ENCODE measurements around the gene CNOT11. TPM values are rescaled to one million over a fixed set of nuclear protein-coding genes. Genes with fewer than 3 reads are reported as not detected.

CNOT11 gene
- total RNA-seq, 1 donor from 2014 or later = 38.3 TPM

DNA sequence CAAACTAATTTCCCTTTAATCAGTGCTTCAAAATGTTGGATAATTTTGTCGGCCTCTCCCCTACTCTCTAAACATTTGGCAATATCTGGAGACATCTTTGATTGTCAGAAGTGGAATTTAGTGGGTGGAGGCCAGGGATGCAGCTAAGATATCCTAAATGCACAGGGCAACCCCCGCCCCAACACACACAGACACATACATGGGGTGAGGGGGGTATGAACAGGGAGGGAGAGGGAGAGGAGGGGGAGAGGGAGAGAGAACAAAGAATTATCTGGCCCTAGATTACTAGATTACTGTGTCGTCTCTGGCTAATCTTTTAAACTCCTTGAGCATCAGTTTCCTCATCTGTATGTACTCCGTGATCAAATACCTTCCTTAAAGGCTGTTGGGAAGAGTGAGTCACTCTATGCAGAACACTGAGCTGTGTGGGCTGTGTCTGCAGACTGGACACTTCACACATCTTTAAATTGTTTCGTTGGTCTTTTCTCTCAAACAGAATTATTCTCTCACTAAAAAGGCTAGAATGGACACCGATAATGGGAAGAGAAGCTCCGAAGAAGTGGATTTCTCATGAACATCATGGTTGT, 52.9 kb downstream of the CNOT11 start:
- H3K4me3 Mint-ChIP-seq = no peak overlapping the region
- TF ChIP-seq, protein P1, sequence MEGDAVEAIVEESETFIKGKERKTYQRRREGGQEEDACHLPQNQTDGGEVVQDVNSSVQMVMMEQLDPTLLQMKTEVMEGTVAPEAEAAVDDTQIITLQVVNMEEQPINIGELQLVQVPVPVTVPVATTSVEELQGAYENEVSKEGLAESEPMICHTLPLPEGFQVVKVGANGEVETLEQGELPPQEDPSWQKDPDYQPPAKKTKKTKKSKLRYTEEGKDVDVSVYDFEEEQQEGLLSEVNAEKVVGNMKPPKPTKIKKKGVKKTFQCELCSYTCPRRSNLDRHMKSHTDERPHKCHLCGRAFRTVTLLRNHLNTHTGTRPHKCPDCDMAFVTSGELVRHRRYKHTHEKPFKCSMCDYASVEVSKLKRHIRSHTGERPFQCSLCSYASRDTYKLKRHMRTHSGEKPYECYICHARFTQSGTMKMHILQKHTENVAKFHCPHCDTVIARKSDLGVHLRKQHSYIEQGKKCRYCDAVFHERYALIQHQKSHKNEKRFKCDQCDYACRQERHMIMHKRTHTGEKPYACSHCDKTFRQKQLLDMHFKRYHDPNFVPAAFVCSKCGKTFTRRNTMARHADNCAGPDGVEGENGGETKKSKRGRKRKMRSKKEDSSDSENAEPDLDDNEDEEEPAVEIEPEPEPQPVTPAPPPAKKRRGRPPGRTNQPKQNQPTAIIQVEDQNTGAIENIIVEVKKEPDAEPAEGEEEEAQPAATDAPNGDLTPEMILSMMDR (IDR thresholded peaks at IDR 0.05; ENCODE audit: unreplicated experiment) = no peak
- peak overlapping the region; percentile 43 for H3K27ac Mint-ChIP-seq
- H3K27me3 Mint-ChIP-seq (ENCODE audit: low read depth) = no peaks in the 10 kb centered on the region
- DNase-seq (ENCODE audit: low spot score in 2 of 2, unreplicated experiment in 2 of 2) = no peak
- H3K36me3 Mint-ChIP-seq = peaks cover 3% of the 10 kb centered on the region
- H3K9me3 Mint-ChIP-seq = no peaks in the 10 kb centered on the region
- peaks cover 45% of the 10 kb centered on the region for H3K4me1 Mint-ChIP-seq

DNA sequence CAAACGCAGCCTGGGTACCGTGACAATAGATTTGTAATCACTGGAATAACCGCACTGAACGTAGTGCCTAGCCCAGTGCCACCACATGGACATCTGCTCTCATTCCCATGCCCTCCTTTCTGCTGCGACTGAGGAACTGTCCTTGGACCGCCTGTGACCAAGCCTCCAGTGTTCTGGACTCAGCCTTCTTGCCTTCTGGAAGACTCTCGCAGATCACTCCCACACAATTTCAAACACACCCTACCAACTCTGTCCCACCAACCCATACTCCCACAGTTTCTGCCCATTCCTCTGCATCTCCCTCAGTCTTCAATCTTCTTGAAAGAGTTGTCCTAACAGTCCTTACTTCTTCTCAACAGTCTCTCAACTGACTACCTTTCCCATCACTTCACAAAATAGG, 53.7 kb downstream of the CNOT11 start:
- TF ChIP-seq, protein P1 (IDR thresholded peaks at IDR 0.05; ENCODE audit: unreplicated experiment) = no peak
- DNase-seq (ENCODE audit: low spot score in 2 of 2, unreplicated experiment in 2 of 2) = no peak
- H3K27ac Mint-ChIP-seq = peak overlapping the region; percentile 40
- peaks cover 3% of the 10 kb centered on the region for H3K36me3 Mint-ChIP-seq
- peak overlapping the region; percentile 89 for H3K4me3 Mint-ChIP-seq
- no peaks in the 10 kb centered on the region for H3K27me3 Mint-ChIP-seq (ENCODE audit: low read depth)
- peaks cover 45% of the 10 kb centered on the region for H3K4me1 Mint-ChIP-seq
- no peaks in the 10 kb centered on the region for H3K9me3 Mint-ChIP-seq

DNA sequence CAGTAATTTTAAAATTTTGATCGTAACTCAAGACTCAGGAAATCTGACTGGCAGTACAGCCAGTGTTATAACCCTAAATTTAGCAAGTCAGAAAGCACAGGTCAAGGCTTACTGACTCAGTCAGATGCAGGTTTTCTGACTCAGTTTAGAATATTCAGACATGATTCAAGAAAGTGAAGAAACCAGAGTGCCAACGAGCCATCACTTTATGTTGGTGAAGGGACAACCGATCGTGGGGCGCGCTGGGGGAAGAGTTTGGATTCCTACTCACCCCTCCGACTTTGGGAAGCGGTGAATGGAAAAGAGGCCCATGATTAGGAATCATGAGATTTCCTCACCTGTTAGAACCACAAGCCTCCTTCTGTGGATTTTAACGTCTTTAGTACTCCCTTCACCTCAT, 54.8 kb downstream of the CNOT11 start:
- Mint-ChIP-seq H3K27ac (peak overlapping the region; percentile 90), H3K4me1 (peaks cover 36% of the 10 kb centered on the region), H3K36me3 (peaks cover 2% of the 10 kb centered on the region), H3K27me3 (ENCODE audit: low read depth) (no peaks in the 10 kb centered on the region), H3K9me3 (no peaks in the 10 kb centered on the region), H3K4me3 (peak overlapping the region; percentile 89)
- TF ChIP-seq, protein P1 (IDR thresholded peaks at IDR 0.05; ENCODE audit: unreplicated experiment) = no peak
- no peak for DNase-seq (ENCODE audit: low spot score in 2 of 2, unreplicated experiment in 2 of 2)

GRCh38 chr2:101307950-101308431, 55.3 kb downstream of the CNOT11 start:
- H3K4me3 Mint-ChIP-seq = peak overlapping the region; percentile 89
- TF ChIP-seq, protein P1 (IDR thresholded peaks at IDR 0.05; ENCODE audit: unreplicated experiment) = no peak
- peak; percentile 29 to 50 for DNase-seq (ENCODE audit: low spot score in 2 of 2, unreplicated experiment in 2 of 2)
- H3K27ac Mint-ChIP-seq = peak overlapping the region; percentile 90
- H3K36me3 Mint-ChIP-seq = no peaks in the 10 kb centered on the region
- H3K9me3 Mint-ChIP-seq = no peaks in the 10 kb centered on the region
- peaks cover 34% of the 10 kb centered on the region for H3K4me1 Mint-ChIP-seq
- no peaks in the 10 kb centered on the region for H3K27me3 Mint-ChIP-seq (ENCODE audit: low read depth)

DNA sequence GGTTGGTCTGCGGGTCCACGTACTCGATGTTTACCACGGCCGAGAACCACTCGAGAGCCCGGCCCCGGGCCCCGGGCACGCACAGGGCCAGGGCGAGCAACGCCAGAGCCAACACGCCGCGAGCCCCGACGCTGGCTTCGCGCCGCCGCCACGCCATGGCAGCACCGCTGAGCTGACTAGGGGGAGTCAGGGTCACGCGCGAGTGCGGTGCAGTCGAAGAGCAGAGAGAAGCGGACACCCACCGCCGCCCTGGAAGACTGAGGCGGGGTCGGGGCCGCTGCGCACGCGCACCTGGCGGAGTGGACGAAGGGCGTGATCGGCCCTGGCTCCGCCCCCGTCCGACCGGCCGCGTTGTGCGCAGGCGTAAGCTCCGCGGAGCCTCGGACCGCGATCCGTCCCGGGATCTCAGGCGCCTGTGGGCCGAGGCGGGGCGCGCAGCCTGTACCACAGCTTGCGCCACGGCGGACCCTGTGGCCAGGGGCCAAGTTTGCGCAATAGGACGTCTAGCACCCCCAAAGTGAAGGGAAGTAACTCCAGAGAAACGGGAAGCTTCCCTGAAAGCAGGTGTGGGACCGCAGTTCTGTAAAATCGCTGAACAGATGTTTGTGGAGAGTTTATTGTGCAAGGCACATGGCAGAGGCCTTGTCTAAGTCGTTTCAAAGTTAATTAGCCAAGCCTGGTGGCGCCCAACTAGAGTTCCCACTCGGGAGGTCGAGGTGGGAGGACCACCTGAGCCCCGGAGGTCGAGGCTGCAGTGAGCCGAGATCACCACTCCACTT, 55.9 kb downstream of the CNOT11 start, which contains the start of gene RNF149:
Gene RNF149, minus strand, starts transcription at position 270 of the 779 bp plus-strand sequence. Its CDS starts 113 bp downstream, at position 157.
- DNase-seq (ENCODE audit: low spot score in 2 of 2, unreplicated experiment in 2 of 2) = peak; percentile 89 to 97
- Mint-ChIP-seq H3K4me3 (peak within 1 kb of the TSS; percentile 89), H3K27ac (peak within 1 kb of the TSS; percentile 90), H3K9me3 (no peaks in the 10 kb centered on the region), H3K4me1 (peaks cover 34% of the 10 kb centered on the region), H3K36me3 (no peaks in the 10 kb centered on the region), H3K27me3 (ENCODE audit: low read depth) (no peaks in the 10 kb centered on the region)
- TF ChIP-seq, protein P1 (IDR thresholded peaks at IDR 0.05; ENCODE audit: unreplicated experiment) = no peak
